ENCODE measurements around the gene PAPPA.

The PAPPA gene

GRCh38 chr9:116422119-116422979 lies 268.8 kb downstream of the PAPPA start:
- no peak for DNase-seq (ENCODE audit: low read depth)
- no peak overlapping the region for H3K4me3 ChIP-seq (ENCODE audit: control insufficient read depth, low read depth, low read length)
- TF ChIP-seq, protein P1, sequence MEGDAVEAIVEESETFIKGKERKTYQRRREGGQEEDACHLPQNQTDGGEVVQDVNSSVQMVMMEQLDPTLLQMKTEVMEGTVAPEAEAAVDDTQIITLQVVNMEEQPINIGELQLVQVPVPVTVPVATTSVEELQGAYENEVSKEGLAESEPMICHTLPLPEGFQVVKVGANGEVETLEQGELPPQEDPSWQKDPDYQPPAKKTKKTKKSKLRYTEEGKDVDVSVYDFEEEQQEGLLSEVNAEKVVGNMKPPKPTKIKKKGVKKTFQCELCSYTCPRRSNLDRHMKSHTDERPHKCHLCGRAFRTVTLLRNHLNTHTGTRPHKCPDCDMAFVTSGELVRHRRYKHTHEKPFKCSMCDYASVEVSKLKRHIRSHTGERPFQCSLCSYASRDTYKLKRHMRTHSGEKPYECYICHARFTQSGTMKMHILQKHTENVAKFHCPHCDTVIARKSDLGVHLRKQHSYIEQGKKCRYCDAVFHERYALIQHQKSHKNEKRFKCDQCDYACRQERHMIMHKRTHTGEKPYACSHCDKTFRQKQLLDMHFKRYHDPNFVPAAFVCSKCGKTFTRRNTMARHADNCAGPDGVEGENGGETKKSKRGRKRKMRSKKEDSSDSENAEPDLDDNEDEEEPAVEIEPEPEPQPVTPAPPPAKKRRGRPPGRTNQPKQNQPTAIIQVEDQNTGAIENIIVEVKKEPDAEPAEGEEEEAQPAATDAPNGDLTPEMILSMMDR (IDR thresholded peaks at IDR 0.05; ENCODE audit: control insufficient read depth, insufficient read depth, low read depth, low read length, missing control alignments), result no peak

DNA sequence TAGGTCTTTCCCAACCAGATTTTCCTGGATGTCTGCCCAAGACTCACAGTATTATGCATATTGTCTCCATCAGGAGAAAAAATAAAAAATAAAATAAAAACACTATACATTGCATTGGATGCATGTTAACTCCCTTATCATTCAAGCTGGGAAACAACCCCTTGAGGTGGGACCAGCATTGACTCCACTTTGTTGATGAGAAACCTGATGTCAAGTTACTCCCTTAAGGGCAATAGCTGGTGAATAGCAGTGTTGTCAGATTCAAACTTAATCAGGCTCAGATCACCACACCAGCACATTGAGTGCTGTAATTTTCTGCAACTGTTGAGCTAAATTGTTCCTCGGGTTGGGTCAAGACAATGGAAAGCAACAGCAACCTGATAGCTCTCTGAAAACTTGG lies 269.6 kb downstream of the PAPPA start:
- no peak overlapping the region for H3K4me3 ChIP-seq (ENCODE audit: control insufficient read depth, low read depth, low read length)
- DNase-seq (ENCODE audit: low read depth), result no peak
- TF ChIP-seq, protein P1 (IDR thresholded peaks at IDR 0.05; ENCODE audit: control insufficient read depth, insufficient read depth, low read depth, low read length, missing control alignments), result no peak

DNA sequence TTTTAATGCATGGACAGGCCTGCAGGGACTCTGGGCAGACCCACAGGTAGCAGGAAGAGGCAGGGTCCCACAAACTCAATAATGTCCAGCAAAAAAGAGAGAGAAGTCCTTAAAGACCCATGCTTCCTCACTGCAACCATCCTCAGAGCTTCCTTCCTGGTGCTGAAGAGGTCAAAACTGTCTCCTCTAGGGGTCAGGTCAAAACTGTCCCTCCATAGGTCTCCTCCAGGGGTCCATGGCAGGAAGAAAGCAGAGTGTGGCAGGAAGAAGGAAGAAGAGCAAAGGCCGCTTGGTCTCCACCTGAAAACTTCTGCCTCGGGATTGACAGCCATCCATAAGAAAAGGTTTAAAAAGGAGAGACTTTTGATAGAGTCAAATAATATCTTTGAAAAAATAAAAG lies 271.7 kb downstream of the PAPPA start:
- TF ChIP-seq, protein P1 (IDR thresholded peaks at IDR 0.05; ENCODE audit: control insufficient read depth, insufficient read depth, low read depth, low read length, missing control alignments), result no peak

DNA sequence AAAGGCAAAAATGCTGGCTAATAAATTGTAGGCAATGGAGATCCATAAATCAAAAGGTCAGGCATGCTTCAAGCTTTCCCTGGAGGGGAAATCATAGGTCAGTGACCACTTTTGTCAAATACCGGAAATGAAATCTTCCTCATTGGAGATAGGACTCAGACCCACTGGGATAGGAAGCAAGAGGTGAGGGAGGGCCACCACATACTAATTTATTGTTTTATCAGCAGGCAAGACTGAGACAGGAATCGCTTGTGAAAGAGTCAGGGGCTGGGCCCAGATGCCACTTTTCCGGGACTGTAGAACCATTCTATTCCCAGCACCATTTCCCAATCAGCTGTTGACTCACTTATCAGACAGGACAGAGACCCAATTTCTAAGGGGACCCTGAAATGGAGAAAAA lies 277.3 kb downstream of the PAPPA start:
- no peak for DNase-seq (ENCODE audit: low read depth)
- no peak overlapping the region for H3K4me3 ChIP-seq (ENCODE audit: control insufficient read depth, low read depth, low read length)
- TF ChIP-seq, protein P1 (IDR thresholded peaks at IDR 0.05; ENCODE audit: control insufficient read depth, insufficient read depth, low read depth, low read length, missing control alignments), result no peak

More for the DNA sequence above, 271.7 kb downstream of the PAPPA start:
- H3K4me3 ChIP-seq (ENCODE audit: control insufficient read depth, low read depth, low read length), result no peak overlapping the region
- no peak for DNase-seq (ENCODE audit: low read depth)

- H3K4me3 ChIP-seq (ENCODE audit: control insufficient read depth, low read depth, low read length), result no peak overlapping the region
- TF ChIP-seq, protein P1 (IDR thresholded peaks at IDR 0.05; ENCODE audit: control insufficient read depth, insufficient read depth, low read depth, low read length, missing control alignments), result no peak
- DNase-seq (ENCODE audit: low read depth), result no peak
These were observed 278.5 kb downstream of the PAPPA start for GRCh38 chr9:116432051-116432450.

- TF ChIP-seq, protein P1 (IDR thresholded peaks at IDR 0.05; ENCODE audit: control insufficient read depth, insufficient read depth, low read depth, low read length, missing control alignments), result no peak
- DNase-seq (ENCODE audit: low read depth), result no peak
- no peak overlapping the region for H3K4me3 ChIP-seq (ENCODE audit: control insufficient read depth, low read depth, low read length)
These were observed 280.7 kb downstream of the PAPPA start for GRCh38 chr9:116434314-116434713.
